Lung (tissue), 12 donors: ENCODE measurements around the gene STIMATE. TPM values are rescaled to one million over a fixed set of nuclear protein-coding genes. Genes with fewer than 3 reads are reported as not detected.

Experiments
- ATAC-seq: fragments of 200-7000 bp; cut with Tn5 transposase; one replicate; pipeline ENCODE4 v1.9.1; 2020; ENCODE audit warnings: moderate number of reproducible peaks; ENCODE audit not compliant: insufficient read depth, low FRiP score
- DNase-seq, 3 donors: peaks; one replicate each; pipeline ENCODE4 v3.0.0-alpha.2; 2013 to 2017
- H3K27ac ChIP-seq, 2 donors: one replicate each; pipeline ENCODE4 v1.5.1; 2013; ENCODE audit warnings: mild to moderate bottlenecking in 2 of 2, moderate library complexity in 2 of 2, control low read depth in 1 of 2, inconsistent platforms in 1 of 2, low read depth in 1 of 2, low read length in 1 of 2
- H3K27me3 ChIP-seq, 3 donors: one replicate each; pipeline ENCODE4 v1.5.1; 2013; ENCODE audit warnings: low read length in 2 of 3; ENCODE audit not compliant: control insufficient read depth in 3 of 3, insufficient read depth in 3 of 3
- H3K36me3 ChIP-seq, 4 donors: one replicate each; pipeline ENCODE4 v1.5.1; 2013; ENCODE audit warnings: low read length in 4 of 4, mild to moderate bottlenecking in 1 of 4, moderate library complexity in 1 of 4; ENCODE audit not compliant: control insufficient read depth in 4 of 4, insufficient read depth in 4 of 4
- H3K4me1 ChIP-seq, 5 donors: one replicate each; pipeline ENCODE4 v1.5.1; 2013; ENCODE audit warnings: low read length in 5 of 5, mild to moderate bottlenecking in 2 of 5, moderate library complexity in 1 of 5; ENCODE audit not compliant: control insufficient read depth in 5 of 5, insufficient read depth in 5 of 5
- H3K4me3 ChIP-seq: one replicate; pipeline ENCODE4 v1.5.1; 2013; ENCODE audit warnings: mild to moderate bottlenecking, control low read depth, moderate library complexity
- H3K9ac ChIP-seq, 2 donors: one replicate each; pipeline ENCODE4 v1.5.1; 2013; ENCODE audit warnings: low read length in 2 of 2, control low read depth in 1 of 2; ENCODE audit not compliant: insufficient read depth in 1 of 2
- H3K9me3 ChIP-seq, 4 donors: one replicate each; pipeline ENCODE4 v1.5.1; 2013; ENCODE audit warnings: low read length in 3 of 4, mild to moderate bottlenecking in 1 of 4, moderate library complexity in 1 of 4; ENCODE audit not compliant: control insufficient read depth in 4 of 4, insufficient read depth in 3 of 4
- CTCF ChIP-seq: IDR thresholded peaks from 2 replicates; pipeline ENCODE4 v1.5.1; 2012; ENCODE audit warnings: mild to moderate bottlenecking; ENCODE audit errors: control extremely low read depth, extremely low read depth
- WGBS, 2 donors: extraction: QIAGEN DNeasy Blood & Tissue Kit; methylation state at CpG; one replicate each; pipeline ENCODE4 v1.1.7; 2013; 5-methylcytosine and 5-hydroxymethylcytosine counted together
- polyA plus RNA-seq, 2 donors: library from polyadenylated mRNA; stranded (reverse); fragments of 200-250 nt; gene quantifications; one replicate each; pipeline ENCODE4 v1.2.1, GENCODE V29; 2013
- total RNA-seq, 2 donors: library from RNA; depleted of rRNA in 1 of 2; stranded (reverse); fragments of >200 nt in 1 of 2; gene quantifications; one replicate each; pipeline ENCODE4 v1.2.1, GENCODE V29; 2014 to 2021
- donor health status: control.
- donor health status: control.
- donor health status: Bipolar disorder and iron deficiency.
- donor health status: healthy.
- donor health status: DM: yes; HTN: yes; CAD: no.

Gene STIMATE
- total and polyA plus RNA-seq, 4 donors: 18.6 to 62.5 (median 20.5) TPM

- Histone ChIP-seq H3K27me3 (no peaks in the 10 kb centered on the region), H3K4me1 (peaks cover 0 to 19% (median 6%) of the 10 kb centered on the region in 5 donors), H3K9me3 (no peaks in the 10 kb centered on the region), H3K36me3 (peaks cover 0 to 40% (median 17%) of the 10 kb centered on the region in 4 donors), H3K27ac (no peak overlapping the region), H3K4me3 (no peak overlapping the region), H3K9ac (no peak overlapping the region)
- ATAC-seq: no peak
- no peak for DNase-seq
- no peak for TF ChIP-seq CTCF
- WGBS, 2 donors: 96 to 98% methylated on average over 13 to 15 of the region's 15 CpGs
These were observed 47.7 kb downstream of the STIMATE start for GRCh38 chr3:52849656-52850055.

- no peaks in the 10 kb centered on the region for H3K27me3 ChIP-seq
- H3K27ac ChIP-seq: no peak overlapping the region
- no peak for TF ChIP-seq CTCF
- 78 to 89% methylated on average over 7 of the region's 7 CpGs for WGBS, 2 donors
- no peak for DNase-seq
- peaks cover 0 to 19% (median 9%) of the 10 kb centered on the region in 5 donors for H3K4me1 ChIP-seq
- no peak overlapping the region for H3K4me3 ChIP-seq
- ATAC-seq: no peak
- H3K9ac ChIP-seq: no peak overlapping the region
- peaks cover 0 to 40% (median 18%) of the 10 kb centered on the region in 4 donors for H3K36me3 ChIP-seq
- H3K9me3 ChIP-seq: no peaks in the 10 kb centered on the region
These were observed 48.7 kb downstream of the STIMATE start for GRCh38 chr3:52848617-52849016.

- H3K27ac ChIP-seq: no peak overlapping the region
These were observed 49.6 kb downstream of the STIMATE start for GRCh38 chr3:52847726-52848125.

More at GRCh38 chr3:52847726-52848125, 49.6 kb downstream of the STIMATE start:
- no peak overlapping the region for H3K4me3 ChIP-seq
- no peaks in the 10 kb centered on the region for H3K9me3 ChIP-seq
- no peak for DNase-seq
- H3K4me1 ChIP-seq: peaks cover 0 to 25% (median 9%) of the 10 kb centered on the region in 5 donors
- no peaks in the 10 kb centered on the region for H3K27me3 ChIP-seq
- no peak overlapping the region for H3K9ac ChIP-seq
- no peak for TF ChIP-seq CTCF
- 90 to 94% methylated on average over 7 of the region's 7 CpGs for whole genome bisulfite sequencing, 2 donors
- no peak for ATAC-seq
- H3K36me3 ChIP-seq: peaks cover 0 to 40% (median 19%) of the 10 kb centered on the region in 4 donors
